CD4-positive, alpha-beta T cell (primary cell): ENCODE results near the gene P2RX7. TPM values are rescaled to one million over a fixed set of nuclear protein-coding genes. Genes with fewer than 3 reads are reported as not detected.

Experiments used
- ATAC-seq: fragments of 200-7000 bp; cut with Tn5 transposase; one replicate; pipeline ENCODE4 v1.10.0; 2022; ENCODE audit warnings: mild to moderate bottlenecking; ENCODE audit not compliant: poor library complexity
- CTCF ChIA-PET: fragments of 350-600 bp; sonication (Branson Sonifier 250); formaldehyde crosslinking; loops from one replicate; lab custom pipeline; 2021; ENCODE audit warnings: antibody characterized with exemption, inconsistent platforms; lab: Charles Lee
- POLR2A ChIA-PET: fragments of 350-600 bp; sonication (Branson Sonifier 250); formaldehyde crosslinking; loops from one replicate; lab custom pipeline; 2021; ENCODE audit warnings: antibody characterized with exemption, inconsistent platforms; lab: Charles Lee
- DNase-seq, 14 experiments: peaks; one replicate each; pipeline ENCODE4 v3.0.0-alpha.2; 2013 to 2020; ENCODE audit warnings: mixed read lengths in 2 of 14
- H3K27ac ChIP-seq, 2 donors: one replicate each; pipeline versions ENCODE4 v1.5.1 to v1.7.0; 2013; ENCODE audit warnings: low read length in 2 of 2, low read depth in 1 of 2, mild to moderate bottlenecking in 1 of 2
- H3K27me3 ChIP-seq, 2 experiments: 1 replicate in 1 of 2; 2 replicates in 1 of 2; pipeline versions ENCODE4 v1.6.1 to v1.7.0; 2013; ENCODE audit warnings: low read length in 2 of 2, control low read depth in 1 of 2, mild to moderate bottlenecking in 1 of 2, moderate library complexity in 1 of 2; ENCODE audit not compliant: insufficient read depth in 2 of 2, control insufficient read depth in 1 of 2
- H3K36me3 ChIP-seq: one replicate; pipeline ENCODE4 v1.6.1; 2013; ENCODE audit warnings: low read length, control low read depth; ENCODE audit not compliant: insufficient read depth
- H3K4me1 ChIP-seq: one replicate; pipeline ENCODE4 v1.6.1; 2013; ENCODE audit warnings: low read length, control low read depth; ENCODE audit not compliant: insufficient read depth
- H3K4me3 ChIP-seq: one replicate; pipeline ENCODE4 v1.5.1; 2013; ENCODE audit warnings: mild to moderate bottlenecking, low read length, moderate library complexity
- H3K9me3 ChIP-seq, 2 experiments: 1 replicate in 1 of 2; 2 replicates in 1 of 2; pipeline versions ENCODE4 v1.6.1 to v1.7.0; 2013; ENCODE audit warnings: low read length in 2 of 2, mild to moderate bottlenecking in 2 of 2, control low read depth in 1 of 2, moderate library complexity in 1 of 2; ENCODE audit not compliant: control insufficient read depth in 1 of 2, insufficient read depth in 1 of 2
- H3K27ac Mint-ChIP-seq: one replicate; pipeline ENCODE4 v1.8.0; 2020; ENCODE audit warnings: mixed read lengths
- H3K27me3 Mint-ChIP-seq: one replicate; pipeline ENCODE4 v1.8.0; 2021; ENCODE audit warnings: mixed read lengths
- H3K36me3 Mint-ChIP-seq: one replicate; pipeline ENCODE4 v1.8.0; 2021; ENCODE audit warnings: low read depth, mixed read lengths
- H3K4me1 Mint-ChIP-seq: one replicate; pipeline ENCODE4 v1.8.0; 2021; ENCODE audit warnings: low read depth, mixed read lengths
- H3K4me3 Mint-ChIP-seq: one replicate; pipeline ENCODE4 v1.8.0; 2020; ENCODE audit warnings: mild to moderate bottlenecking, mixed read lengths
- H3K9me3 Mint-ChIP-seq: one replicate; pipeline ENCODE4 v1.8.0; 2020; ENCODE audit warnings: mixed read lengths
- CTCF ChIP-seq: fragments of 200-600 bp; IDR thresholded peaks from one replicate; pipeline ENCODE4 v1.8.0; 2022; ENCODE audit warnings: antibody characterized with exemption, mild to moderate bottlenecking
- intact Hi-C, 2 experiments: fragments of 100-400 bp; cut with DNase I in 1 of 2; cut with micrococcal nuclease in 1 of 2; formaldehyde crosslinking; loops; one replicate each; pipeline versions ENCODE4 v1.15.1 to v1.9.0; 2023 to 2025; cut with DNase I, micrococcal nuclease
- total RNA-seq, 174 experiments: library from RNA in 2 of 174; stranded (reverse) in 2 of 174; gene quantifications; one replicate each; pipeline ENCODE4 v1.2.3 and lab custom pipeline; 2021 to 2026

The P2RX7 gene
- total RNA-seq, 2 experiments from 2014 or later, result 4.6 to 4.8 TPM

GRCh38 chr12:121217761-121218160 lies 85.1 kb downstream of the P2RX7 start:
- Mint-ChIP-seq H3K36me3 (peaks cover 45% of the 10 kb centered on the region), H3K27ac (no peak overlapping the region), H3K9me3 (no peaks in the 10 kb centered on the region), H3K27me3 (no peaks in the 10 kb centered on the region), H3K4me1 (peaks cover 24% of the 10 kb centered on the region), H3K4me3 (no peak overlapping the region)
- CTCF ChIA-PET, result interaction anchor here (0.9 to 2.0 kb wide), 2 partner anchors 13 to 31 kb away, joined by 3 to 6 read pairs; no protein-coding TSS in a partner anchor
- intact Hi-C loops, result no loop called here
- Histone ChIP-seq H3K27ac (no peak overlapping the region), H3K4me3 (no peak overlapping the region), H3K27me3 (no peaks in the 10 kb centered on the region), H3K4me1 (peaks cover 32% of the 10 kb centered on the region), H3K9me3 (no peaks in the 10 kb centered on the region), H3K36me3 (peaks cover 24% of the 10 kb centered on the region)
- TF ChIP-seq CTCF, result no peak
- POLR2A ChIA-PET, result interaction anchor here (0.8 to 1.5 kb wide), 2 partner anchors 9 to 21 kb away, joined by 4 to 6 read pairs; no protein-coding TSS in a partner anchor
- no peak for ATAC-seq
- DNase-seq, result no peak

- peaks cover 35% of the 10 kb centered on the region for H3K4me1 Mint-ChIP-seq
- intact Hi-C loops, result no loop called here
Measured at GRCh38 chr12:121218588-121219352, 86.1 kb downstream of the P2RX7 start.

GRCh38 chr12:121219353-121219986 lies 86.8 kb downstream of the P2RX7 start:
- DNase-seq (no peak), ATAC-seq (no peak)
- Histone ChIP-seq H3K27ac (no peak overlapping the region), H3K4me3 (no peak overlapping the region), H3K4me1 (peaks cover 37% of the 10 kb centered on the region), H3K27me3 (no peaks in the 10 kb centered on the region), H3K36me3 (peaks cover 23% of the 10 kb centered on the region), H3K9me3 (no peaks in the 10 kb centered on the region)
- H3K36me3 Mint-ChIP-seq, result peaks cover 49% of the 10 kb centered on the region
- TF ChIP-seq CTCF, result no peak
- intact Hi-C loops, result no loop called here
- no peak overlapping the region for H3K4me3 Mint-ChIP-seq
- POLR2A ChIA-PET, result no interaction called here
- no peaks in the 10 kb centered on the region for H3K27me3 Mint-ChIP-seq
- H3K4me1 Mint-ChIP-seq, result peaks cover 37% of the 10 kb centered on the region
- H3K27ac Mint-ChIP-seq, result peak overlapping the region; percentile 64
- no peaks in the 10 kb centered on the region for H3K9me3 Mint-ChIP-seq
- CTCF ChIA-PET, result no interaction called here

More at GRCh38 chr12:121218588-121219352, 86.1 kb downstream of the P2RX7 start:
- ChIA-PET POLR2A (interaction anchor here (0.8 to 1.5 kb wide), 2 partner anchors 8 to 20 kb away, joined by 4 to 6 read pairs; no protein-coding TSS in a partner anchor), CTCF (no interaction called here)
- Histone ChIP-seq H3K4me3 (no peak overlapping the region), H3K27ac (no peak overlapping the region), H3K9me3 (no peaks in the 10 kb centered on the region), H3K4me1 (peaks cover 35% of the 10 kb centered on the region), H3K36me3 (peaks cover 25% of the 10 kb centered on the region), H3K27me3 (no peaks in the 10 kb centered on the region)
- H3K27me3 Mint-ChIP-seq, result no peaks in the 10 kb centered on the region
- TF ChIP-seq CTCF, result no peak
- peaks cover 50% of the 10 kb centered on the region for H3K36me3 Mint-ChIP-seq
- ATAC-seq, result no peak
- no peaks in the 10 kb centered on the region for H3K9me3 Mint-ChIP-seq
- H3K27ac Mint-ChIP-seq, result peak overlapping the region; percentile 61
- no peak for DNase-seq
- H3K4me3 Mint-ChIP-seq, result no peak overlapping the region
